Hepatocyte (in vitro differentiated cells): Measurements from ENCODE around the gene EYA3.

Experiments used
- EZH2phosphoT487 ChIP-seq: fragments of 200-600 bp; sonication (generic); IDR thresholded peaks from one replicate; pipeline ENCODE4 v1.6.1; 2018; ENCODE audit warnings: antibody characterized with exemption, mild to moderate bottlenecking, low read depth, moderate library complexity; ENCODE audit not compliant: unreplicated experiment, severe bottlenecking
- TF ChIP-seq, protein P1 (sequence below): fragments of 200-600 bp; sonication (generic); IDR thresholded peaks from 2 replicates; pipeline ENCODE4 v1.5.1; 2016; ENCODE audit warnings: antibody characterized with exemption, mild to moderate bottlenecking; ENCODE audit not compliant: poor library complexity

DNA sequence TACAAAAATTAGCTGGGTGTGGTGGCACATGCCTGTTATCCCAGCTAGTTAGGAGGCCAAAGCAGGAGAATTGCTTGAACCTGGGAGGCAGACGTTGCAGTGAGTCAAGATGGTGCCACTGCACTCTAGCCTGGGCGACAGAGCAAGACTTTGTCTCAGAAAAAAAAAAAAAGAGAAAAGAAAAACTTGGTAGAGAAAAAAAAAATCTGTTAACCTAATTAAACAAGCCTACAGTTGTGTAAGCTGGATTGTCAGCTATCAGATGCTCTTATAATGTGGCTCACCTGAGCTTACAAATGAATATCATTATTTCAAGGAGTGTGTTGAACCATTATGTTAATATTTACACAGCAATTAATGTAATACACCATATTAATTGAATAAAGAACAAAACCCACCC lies 26.4 kb upstream of the EYA3 start:
- no peak for TF ChIP-seq EZH2phosphoT487
- TF ChIP-seq, protein P1, sequence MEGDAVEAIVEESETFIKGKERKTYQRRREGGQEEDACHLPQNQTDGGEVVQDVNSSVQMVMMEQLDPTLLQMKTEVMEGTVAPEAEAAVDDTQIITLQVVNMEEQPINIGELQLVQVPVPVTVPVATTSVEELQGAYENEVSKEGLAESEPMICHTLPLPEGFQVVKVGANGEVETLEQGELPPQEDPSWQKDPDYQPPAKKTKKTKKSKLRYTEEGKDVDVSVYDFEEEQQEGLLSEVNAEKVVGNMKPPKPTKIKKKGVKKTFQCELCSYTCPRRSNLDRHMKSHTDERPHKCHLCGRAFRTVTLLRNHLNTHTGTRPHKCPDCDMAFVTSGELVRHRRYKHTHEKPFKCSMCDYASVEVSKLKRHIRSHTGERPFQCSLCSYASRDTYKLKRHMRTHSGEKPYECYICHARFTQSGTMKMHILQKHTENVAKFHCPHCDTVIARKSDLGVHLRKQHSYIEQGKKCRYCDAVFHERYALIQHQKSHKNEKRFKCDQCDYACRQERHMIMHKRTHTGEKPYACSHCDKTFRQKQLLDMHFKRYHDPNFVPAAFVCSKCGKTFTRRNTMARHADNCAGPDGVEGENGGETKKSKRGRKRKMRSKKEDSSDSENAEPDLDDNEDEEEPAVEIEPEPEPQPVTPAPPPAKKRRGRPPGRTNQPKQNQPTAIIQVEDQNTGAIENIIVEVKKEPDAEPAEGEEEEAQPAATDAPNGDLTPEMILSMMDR: no peak
